ENCODE results near the gene ASH1L.
A peak's percentile ranks its signal among the peaks of the same experiment; 100 is the strongest.
"Not testable (repeated sequence)": the region's sequence is repeated elsewhere in the genome, so short reads cannot be mapped to it uniquely, and the experiment has no call there.

ASH1L gene

GRCh38 chr1:155493595-155493994, 69.0 kb downstream of the ASH1L start:
- not testable (repeated sequence) for DNase-seq

- not testable (repeated sequence) for DNase-seq
Measured at GRCh38 chr1:155488419-155488818, 74.2 kb downstream of the ASH1L start.

GRCh38 chr1:155487541-155487940, 75.1 kb downstream of the ASH1L start:
- no peak for DNase-seq

- DNase-seq: not testable (repeated sequence)
Measured at GRCh38 chr1:155486952-155487351, 75.7 kb downstream of the ASH1L start.

- DNase-seq: no peak
Measured at GRCh38 chr1:155485945-155486344, 76.7 kb downstream of the ASH1L start.

- DNase-seq: no peak
Measured at GRCh38 chr1:155485222-155485621, 77.4 kb downstream of the ASH1L start.

- no peak for DNase-seq
Measured at GRCh38 chr1:155481741-155482241, 80.8 kb downstream of the ASH1L start.

GRCh38 chr1:155479205-155479604, 83.4 kb downstream of the ASH1L start:
- DNase-seq: peak; percentile 87

GRCh38 chr1:155478270-155478852, 84.2 kb downstream of the ASH1L start:
- DNase-seq: no peak

GRCh38 chr1:155474146-155474545, 88.5 kb downstream of the ASH1L start:
- no peak for DNase-seq

- no peak for DNase-seq
Measured at GRCh38 chr1:155473151-155473821, 89.3 kb downstream of the ASH1L start.

- DNase-seq: no peak
Measured at GRCh38 chr1:155472491-155473083, 90.0 kb downstream of the ASH1L start.

- DNase-seq: no peak
Measured at GRCh38 chr1:155471891-155472290, 90.7 kb downstream of the ASH1L start.

GRCh38 chr1:155471026-155471425, 91.6 kb downstream of the ASH1L start:
- no peak for DNase-seq

GRCh38 chr1:155466996-155467395, 95.6 kb downstream of the ASH1L start:
- peak; percentile 95 for DNase-seq

- no peak for DNase-seq
Measured at GRCh38 chr1:155466617-155466972, 96.0 kb downstream of the ASH1L start.

- peak; percentile 27 for DNase-seq
Measured at GRCh38 chr1:155463865-155464650, 98.5 kb downstream of the ASH1L start.

GRCh38 chr1:155458111-155458510, 104.5 kb downstream of the ASH1L start:
- no peak for DNase-seq

GRCh38 chr1:155457266-155457665, 105.3 kb downstream of the ASH1L start:
- no peak for DNase-seq

GRCh38 chr1:155455588-155456195, 106.9 kb downstream of the ASH1L start:
- DNase-seq: no peak

GRCh38 chr1:155454096-155454495, 108.5 kb downstream of the ASH1L start:
- DNase-seq: no peak

GRCh38 chr1:155453141-155453540, 109.5 kb downstream of the ASH1L start:
- DNase-seq: no peak

- DNase-seq: no peak
Measured at GRCh38 chr1:155451199-155451598, 111.4 kb downstream of the ASH1L start.
